CD4-positive, CD25-positive, alpha-beta regulatory T cell (primary cell): Measurements from ENCODE around the gene MAG. TPM values are rescaled to one million over a fixed set of nuclear protein-coding genes. Genes with fewer than 3 reads are reported as not detected.

ENCODE experiments used
- ATAC-seq, 2 donors: fragments of 150-1000 bp; cut with Tn5 transposase; one replicate each; pipeline ENCODE4 v1.10.0; 2021; ENCODE audit warnings: low read depth in 2 of 2, moderate number of reproducible peaks in 2 of 2, moderate library complexity in 1 of 2
- DNase-seq, 3 donors: peaks; one replicate each; pipeline versions ENCODE4 v3.0.0 to v3.0.0-alpha.2; 2012 to 2022; ENCODE audit warnings: mixed read lengths in 1 of 3
- H3K27ac ChIP-seq: one replicate; pipeline ENCODE4 v1.7.0; 2013; ENCODE audit warnings: mild to moderate bottlenecking, low read length; ENCODE audit not compliant: insufficient read depth, poor library complexity, severe bottlenecking
- H3K27me3 ChIP-seq: one replicate; pipeline ENCODE4 v1.7.0; 2013; ENCODE audit warnings: low read length; ENCODE audit not compliant: control insufficient read depth, insufficient read depth
- H3K36me3 ChIP-seq: one replicate; pipeline ENCODE4 v1.7.0; 2013; ENCODE audit warnings: mild to moderate bottlenecking, low read length, moderate library complexity; ENCODE audit not compliant: control insufficient read depth, insufficient read depth
- H3K4me1 ChIP-seq: 2 replicates; pipeline ENCODE4 v1.7.0; 2013; ENCODE audit warnings: mild to moderate bottlenecking, low read length; ENCODE audit not compliant: insufficient read depth, control insufficient read depth, poor library complexity, severe bottlenecking
- H3K4me3 ChIP-seq: one replicate; pipeline ENCODE4 v1.7.0; 2013; ENCODE audit warnings: low read depth, mild to moderate bottlenecking, low read length, moderate library complexity
- H3K9me3 ChIP-seq, 2 experiments: 1 replicate in 1 of 2; 2 replicates in 1 of 2; pipeline ENCODE4 v1.7.0; 2013; ENCODE audit warnings: low read length in 2 of 2, mild to moderate bottlenecking in 1 of 2, moderate library complexity in 1 of 2; ENCODE audit not compliant: control insufficient read depth in 2 of 2
- H3K27ac Mint-ChIP-seq, 3 donors: one replicate each; pipeline ENCODE4 v1.8.0; 2020 to 2022; ENCODE audit warnings: mild to moderate bottlenecking in 3 of 3, mixed read lengths in 3 of 3, moderate library complexity in 2 of 3
- H3K27me3 Mint-ChIP-seq: one replicate; pipeline ENCODE4 v1.8.0; 2022; ENCODE audit warnings: mild to moderate bottlenecking, mixed read lengths
- H3K36me3 Mint-ChIP-seq: one replicate; pipeline ENCODE4 v1.8.0; 2020; ENCODE audit warnings: mixed read lengths
- H3K4me1 Mint-ChIP-seq, 4 donors: one replicate each; pipeline ENCODE4 v1.8.0; 2020 to 2022; ENCODE audit warnings: mixed read lengths in 4 of 4, mild to moderate bottlenecking in 1 of 4
- H3K4me3 Mint-ChIP-seq, 4 donors: one replicate each; pipeline ENCODE4 v1.8.0; 2020 to 2022; ENCODE audit warnings: mild to moderate bottlenecking in 4 of 4, mixed read lengths in 4 of 4, moderate library complexity in 3 of 4
- H3K9me3 Mint-ChIP-seq, 7 donors: one replicate each; pipeline ENCODE4 v1.8.0; 2020 to 2022; ENCODE audit warnings: mixed read lengths in 7 of 7, mild to moderate bottlenecking in 3 of 7, moderate library complexity in 2 of 7
- polyA plus RNA-seq, 4 donors: library from polyadenylated mRNA; unstranded; fragments of 300-500 nt; fragmentation: Illumina TruSeq; gene quantifications; one replicate each; pipeline ENCODE4 v1.2.3, GENCODE V29; 2021
- total RNA-seq: library from RNA; stranded (reverse); gene quantifications from one replicate; pipeline ENCODE4 v1.2.3, GENCODE V29; 2022

MAG gene
- total and polyA plus RNA-seq, 5 donors from 2014 or later = 0.16 to 0.28 TPM; not detected in 3

DNA sequence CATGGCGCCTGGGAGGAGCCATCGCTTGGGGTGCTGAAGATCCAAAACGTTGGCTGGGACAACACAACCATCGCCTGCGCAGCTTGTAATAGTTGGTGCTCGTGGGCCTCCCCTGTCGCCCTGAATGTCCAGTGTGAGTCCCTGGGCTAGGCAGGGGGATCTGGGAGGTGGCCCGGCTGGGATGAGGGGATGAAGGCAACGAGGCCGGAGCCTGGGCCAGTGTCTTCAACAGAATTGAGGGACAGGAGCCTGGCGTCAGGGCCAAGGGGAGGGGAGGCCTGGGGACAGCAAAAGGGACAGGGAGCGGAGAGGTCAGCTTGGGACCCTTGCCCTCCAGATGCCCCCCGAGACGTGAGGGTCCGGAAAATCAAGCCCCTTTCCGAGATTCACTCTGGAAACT lies 49.0 kb downstream of the MAG start:
- no peaks in the 10 kb centered on the region for H3K36me3 Mint-ChIP-seq
- no peaks in the 10 kb centered on the region for H3K36me3 ChIP-seq

DNA sequence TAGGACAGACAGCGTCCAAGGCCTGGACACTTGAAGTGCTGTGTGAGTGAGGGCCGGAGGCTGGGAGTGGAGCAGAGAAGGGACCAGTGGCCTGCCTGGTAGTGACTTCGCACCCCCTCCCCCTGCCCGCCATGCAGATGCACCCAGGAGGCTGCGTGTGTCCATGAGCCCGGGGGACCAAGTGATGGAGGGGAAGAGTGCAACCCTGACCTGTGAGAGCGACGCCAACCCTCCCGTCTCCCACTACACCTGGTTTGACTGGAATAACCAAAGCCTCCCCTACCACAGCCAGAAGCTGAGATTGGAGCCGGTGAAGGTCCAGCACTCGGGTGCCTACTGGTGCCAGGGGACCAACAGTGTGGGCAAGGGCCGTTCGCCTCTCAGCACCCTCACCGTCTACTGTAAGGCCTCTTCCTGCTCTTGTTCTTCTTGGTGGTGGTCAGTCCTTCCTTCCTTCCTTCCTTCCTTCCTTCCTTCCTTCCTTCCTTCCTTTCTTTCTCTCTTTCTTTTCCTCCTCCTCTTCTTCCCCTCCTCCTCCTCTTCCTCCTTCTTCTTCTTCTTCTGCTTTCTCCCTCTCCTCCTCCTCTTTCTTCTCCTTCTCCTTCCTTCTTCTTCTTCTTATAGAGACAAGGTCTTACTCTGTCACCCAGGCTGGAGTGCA lies 49.7 kb downstream of the MAG start:
- Mint-ChIP-seq H3K4me3 (no peak overlapping the region), H3K36me3 (no peaks in the 10 kb centered on the region), H3K4me1 (peaks cover 0 to 6% (median 3%) of the 10 kb centered on the region in 4 donors), H3K27ac (peak overlapping the region in 1 of 3 donors; percentile 77), H3K27me3 (peaks cover 23% of the 10 kb centered on the region), H3K9me3 (peaks cover 0 to 1% (median 0%) of the 10 kb centered on the region in 7 donors)
- no peak for ATAC-seq
- Histone ChIP-seq H3K4me3 (no peak overlapping the region), H3K27ac (no peak overlapping the region), H3K4me1 (peaks cover 2% of the 10 kb centered on the region), H3K36me3 (no peaks in the 10 kb centered on the region), H3K9me3 (no peaks in the 10 kb centered on the region), H3K27me3 (no peaks in the 10 kb centered on the region)
- DNase-seq = no peak

More for the DNA sequence above, 49.0 kb downstream of the MAG start:
- Histone ChIP-seq H3K27me3 (no peaks in the 10 kb centered on the region), H3K27ac (no peak overlapping the region), H3K4me1 (no peaks in the 10 kb centered on the region), H3K4me3 (no peak overlapping the region), H3K9me3 (no peaks in the 10 kb centered on the region)
- no peaks in the 10 kb centered on the region for H3K9me3 Mint-ChIP-seq
- H3K27ac Mint-ChIP-seq = no peak overlapping the region
- H3K27me3 Mint-ChIP-seq = peaks cover 28% of the 10 kb centered on the region
- peaks cover 0 to 3% (median 0%) of the 10 kb centered on the region in 4 donors for H3K4me1 Mint-ChIP-seq
- DNase-seq (no peak), ATAC-seq (no peak)
- H3K4me3 Mint-ChIP-seq = no peak overlapping the region

DNA sequence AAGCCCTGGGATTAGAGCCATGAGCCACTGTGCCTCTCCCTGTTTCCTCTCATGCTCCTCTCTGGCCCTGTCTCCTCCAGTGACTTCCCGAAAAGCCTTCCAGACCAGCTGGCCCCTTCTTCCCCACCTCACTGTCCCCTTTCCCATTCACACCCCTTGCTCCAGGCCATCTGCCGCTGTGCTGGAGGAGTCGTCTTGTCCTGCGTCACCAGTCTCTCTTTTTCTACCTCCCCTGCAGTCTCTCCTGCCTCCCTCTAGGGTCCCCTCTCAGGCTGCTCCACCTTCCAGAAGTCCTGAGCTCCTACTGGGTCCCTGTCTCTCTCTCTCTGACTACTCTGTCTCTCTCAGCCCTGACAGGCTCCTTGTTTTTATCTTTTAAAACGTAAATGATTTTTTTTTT lies 50.5 kb downstream of the MAG start:
- H3K9me3 ChIP-seq = no peaks in the 10 kb centered on the region
- H3K27me3 Mint-ChIP-seq = peaks cover 23% of the 10 kb centered on the region
- no peaks in the 10 kb centered on the region for H3K36me3 Mint-ChIP-seq
- H3K27ac Mint-ChIP-seq = peak overlapping the region in 1 of 3 donors; percentile 77
- no peak for ATAC-seq
- H3K4me3 ChIP-seq = no peak overlapping the region
- H3K27ac ChIP-seq = no peak overlapping the region
- peaks cover 10% of the 10 kb centered on the region for H3K4me1 ChIP-seq
- no peak for DNase-seq
- H3K4me1 Mint-ChIP-seq = peaks cover 0 to 14% (median 6%) of the 10 kb centered on the region in 4 donors
- peaks cover 0 to 1% (median 0%) of the 10 kb centered on the region in 7 donors for H3K9me3 Mint-ChIP-seq
- no peaks in the 10 kb centered on the region for H3K36me3 ChIP-seq
- no peak overlapping the region for H3K4me3 Mint-ChIP-seq
- no peaks in the 10 kb centered on the region for H3K27me3 ChIP-seq

DNA sequence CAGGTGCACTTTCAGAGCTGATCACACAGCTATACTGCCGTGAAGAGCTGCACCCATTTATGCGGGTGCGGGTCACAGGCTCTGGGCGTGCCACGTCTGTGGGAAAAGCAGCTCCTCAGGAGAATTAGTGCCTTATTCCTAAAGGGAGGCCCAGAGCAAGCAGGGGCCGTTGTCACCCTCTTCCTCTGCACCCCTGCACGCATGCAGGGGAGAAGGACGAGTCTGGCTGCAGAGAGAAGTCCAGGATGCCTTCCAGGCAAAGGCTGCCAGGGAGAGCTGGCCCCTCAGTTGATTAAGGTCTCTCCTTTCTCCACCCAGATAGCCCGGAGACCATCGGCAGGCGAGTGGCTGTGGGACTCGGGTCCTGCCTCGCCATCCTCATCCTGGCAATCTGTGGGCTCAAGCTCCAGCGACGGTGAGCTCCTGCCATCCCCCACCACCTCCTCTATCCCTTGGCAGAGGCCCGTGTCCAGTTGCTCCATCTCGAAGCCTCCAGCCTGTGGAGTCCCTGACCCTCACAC lies 52.6 kb downstream of the MAG start:
- Mint-ChIP-seq H3K4me3 (no peak overlapping the region), H3K4me1 (peaks cover 0 to 19% (median 12%) of the 10 kb centered on the region in 4 donors), H3K27ac (no peak overlapping the region), H3K36me3 (no peaks in the 10 kb centered on the region), H3K27me3 (peaks cover 31% of the 10 kb centered on the region), H3K9me3 (peaks cover 0 to 1% (median 0%) of the 10 kb centered on the region in 7 donors)
- H3K27me3 ChIP-seq = no peaks in the 10 kb centered on the region
- H3K36me3 ChIP-seq = no peaks in the 10 kb centered on the region
- peaks cover 12% of the 10 kb centered on the region for H3K4me1 ChIP-seq
- no peaks in the 10 kb centered on the region for H3K9me3 ChIP-seq
- H3K27ac ChIP-seq = no peak overlapping the region
- H3K4me3 ChIP-seq = no peak overlapping the region
- no peak for DNase-seq
- no peak for ATAC-seq

DNA sequence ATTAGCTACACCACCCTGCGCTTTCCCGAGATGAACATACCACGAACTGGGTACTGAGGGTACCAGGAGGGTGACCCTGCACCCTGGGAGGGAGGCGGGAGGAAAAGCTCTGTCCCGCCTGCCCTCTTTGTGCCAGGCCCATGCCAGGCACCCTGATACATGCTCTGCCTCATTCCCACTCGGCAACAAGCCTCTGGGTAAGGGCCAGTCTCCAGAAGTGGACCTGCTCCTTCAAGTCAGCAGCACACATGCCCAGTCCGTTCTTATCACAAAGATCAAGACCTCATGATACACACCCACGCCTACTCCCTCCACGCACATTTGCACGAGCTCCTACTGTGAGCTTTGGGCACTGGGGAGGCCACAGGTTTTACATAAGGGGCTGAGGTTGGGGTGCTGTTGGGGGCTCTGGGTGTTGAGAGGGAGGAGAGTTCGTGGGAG lies 53.7 kb downstream of the MAG start:
- no peak overlapping the region for H3K27ac Mint-ChIP-seq
- no peak overlapping the region for H3K4me3 Mint-ChIP-seq
- ATAC-seq (no peak), DNase-seq (no peak)
- Histone ChIP-seq H3K4me3 (no peak overlapping the region), H3K36me3 (no peaks in the 10 kb centered on the region), H3K27ac (no peak overlapping the region), H3K4me1 (peaks cover 12% of the 10 kb centered on the region), H3K9me3 (no peaks in the 10 kb centered on the region), H3K27me3 (no peaks in the 10 kb centered on the region)
- peaks cover 30% of the 10 kb centered on the region for H3K27me3 Mint-ChIP-seq
- peaks cover 0 to 1% (median 0%) of the 10 kb centered on the region in 7 donors for H3K9me3 Mint-ChIP-seq
- no peaks in the 10 kb centered on the region for H3K36me3 Mint-ChIP-seq
- peaks cover 0 to 19% (median 12%) of the 10 kb centered on the region in 4 donors for H3K4me1 Mint-ChIP-seq

DNA sequence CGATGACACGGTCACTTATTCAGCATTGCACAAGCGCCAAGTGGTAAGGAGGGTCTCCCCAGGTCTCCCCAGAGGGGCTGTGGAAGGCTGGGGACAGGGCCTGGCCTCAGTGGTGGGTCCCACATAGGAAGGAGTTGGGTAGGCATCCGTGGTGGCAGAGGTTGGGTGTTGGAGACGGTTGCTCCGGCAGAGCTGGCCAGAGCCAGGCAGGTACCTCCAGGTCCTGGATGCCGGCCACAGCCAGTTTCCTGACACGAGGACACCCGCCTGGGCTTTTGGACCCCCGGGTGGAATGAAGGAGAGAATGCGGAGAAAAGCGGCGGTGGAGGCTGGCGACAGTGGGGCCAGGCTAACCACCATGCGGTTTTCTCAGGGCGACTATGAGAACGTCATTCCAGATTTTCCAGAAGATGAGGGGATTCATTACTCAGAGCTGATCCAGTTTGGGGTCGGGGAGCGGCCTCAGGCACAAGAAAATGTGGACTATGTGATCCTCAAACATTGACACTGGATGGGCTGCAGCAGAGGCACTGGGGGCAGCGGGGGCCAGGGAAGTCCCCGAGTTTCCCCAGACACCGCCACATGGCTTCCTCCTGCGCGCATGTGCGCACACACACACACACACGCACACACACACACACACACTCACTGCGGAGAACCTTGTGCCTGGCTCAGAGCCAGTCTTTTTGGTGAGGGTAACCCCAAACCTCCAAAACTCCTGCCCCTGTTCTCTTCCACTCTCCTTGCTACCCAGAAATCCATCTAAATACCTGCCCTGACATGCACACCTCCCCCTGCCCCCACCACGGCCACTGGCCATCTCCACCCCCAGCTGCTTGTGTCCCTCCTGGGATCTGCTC lies 54.5 kb downstream of the MAG start:
- Histone ChIP-seq H3K9me3 (no peaks in the 10 kb centered on the region), H3K27ac (no peak overlapping the region), H3K4me1 (peaks cover 12% of the 10 kb centered on the region), H3K4me3 (no peak overlapping the region), H3K36me3 (no peaks in the 10 kb centered on the region), H3K27me3 (no peaks in the 10 kb centered on the region)
- H3K4me3 Mint-ChIP-seq = peak overlapping the region in 1 of 4 donors; percentile 59
- DNase-seq (peak; percentile 13 to 45 (median 33)), ATAC-seq (peak; percentile 49 to 55)
- peak overlapping the region in 2 of 3 donors; percentile 67 to 68 for H3K27ac Mint-ChIP-seq
- no peaks in the 10 kb centered on the region for H3K36me3 Mint-ChIP-seq
- peaks cover 33% of the 10 kb centered on the region for H3K27me3 Mint-ChIP-seq
- H3K9me3 Mint-ChIP-seq = peaks cover 0 to 1% (median 0%) of the 10 kb centered on the region in 7 donors
- peaks cover 0 to 19% (median 12%) of the 10 kb centered on the region in 4 donors for H3K4me1 Mint-ChIP-seq

DNA sequence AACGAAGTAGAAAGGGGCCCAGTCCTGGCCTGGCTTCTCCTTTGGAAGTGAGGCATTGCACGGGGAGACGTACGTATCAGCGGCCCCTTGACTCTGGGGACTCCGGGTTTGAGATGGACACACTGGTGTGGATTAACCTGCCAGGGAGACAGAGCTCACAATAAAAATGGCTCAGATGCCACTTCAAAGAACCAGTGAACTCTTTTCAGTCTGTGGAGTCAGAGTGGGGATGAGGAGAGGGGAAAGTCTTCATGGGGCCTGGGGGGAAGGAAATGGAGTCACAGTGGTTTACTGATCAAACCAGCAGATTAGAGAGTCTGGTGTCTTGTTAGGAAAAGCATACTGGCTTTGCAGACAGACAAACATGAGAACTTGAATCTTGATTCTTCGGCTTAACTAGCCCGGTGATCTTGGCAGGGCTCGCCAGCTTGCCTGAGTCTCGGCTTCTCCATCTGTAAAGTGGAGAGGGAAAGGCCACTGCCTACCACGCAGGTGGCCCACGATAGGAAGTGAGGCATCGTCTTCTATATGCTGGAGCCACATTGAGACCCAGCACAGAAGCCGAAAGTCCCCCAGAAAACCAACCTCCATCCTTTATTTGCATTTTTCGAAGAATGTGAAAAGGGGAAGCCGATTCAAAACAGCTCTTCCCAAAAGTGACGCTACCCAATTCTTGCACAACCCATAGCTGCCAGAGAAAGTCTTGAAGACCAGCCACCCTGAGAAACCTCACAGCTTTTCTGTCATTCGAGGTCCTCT lies 55.4 kb downstream of the MAG start, which contains the start of gene FFAR1:
FFAR1 (plus strand) TSS at position 732 of the 759 bp plus-strand sequence. CDS start 3,650 bp downstream, outside the sequence.
- no peaks in the 10 kb centered on the region for H3K36me3 ChIP-seq
- H3K9me3 ChIP-seq = no peaks in the 10 kb centered on the region
- H3K27ac ChIP-seq = no peak within 1 kb of the TSS
- peak in 1 of 2 donors; percentile 39 for ATAC-seq
- Mint-ChIP-seq H3K27me3 (peaks cover 30% of the 10 kb centered on the region), H3K27ac (peak within 1 kb of the TSS; percentile 67 to 68 (median 67)), H3K9me3 (peaks cover 0 to 1% (median 0%) of the 10 kb centered on the region in 7 donors), H3K4me3 (peak within 1 kb of the TSS in 1 of 4 donors; percentile 66), H3K4me1 (peaks cover 0 to 19% (median 12%) of the 10 kb centered on the region in 4 donors), H3K36me3 (no peaks in the 10 kb centered on the region)
- H3K4me1 ChIP-seq = peaks cover 12% of the 10 kb centered on the region
- DNase-seq = no peak
- H3K27me3 ChIP-seq = no peaks in the 10 kb centered on the region
- no peak within 1 kb of the TSS for H3K4me3 ChIP-seq
